GM15510 (cell line): ENCODE data around the gene CCDC157.

Source experiments
- POLR2A ChIP-seq: IDR thresholded peaks from 3 replicates; pipeline ENCODE4 v1.6.1; 2011; ENCODE audit warnings: borderline replicate concordance; ENCODE audit not compliant: insufficient read length; ENCODE audit errors: extremely low read depth

The CCDC157 gene

DNA sequence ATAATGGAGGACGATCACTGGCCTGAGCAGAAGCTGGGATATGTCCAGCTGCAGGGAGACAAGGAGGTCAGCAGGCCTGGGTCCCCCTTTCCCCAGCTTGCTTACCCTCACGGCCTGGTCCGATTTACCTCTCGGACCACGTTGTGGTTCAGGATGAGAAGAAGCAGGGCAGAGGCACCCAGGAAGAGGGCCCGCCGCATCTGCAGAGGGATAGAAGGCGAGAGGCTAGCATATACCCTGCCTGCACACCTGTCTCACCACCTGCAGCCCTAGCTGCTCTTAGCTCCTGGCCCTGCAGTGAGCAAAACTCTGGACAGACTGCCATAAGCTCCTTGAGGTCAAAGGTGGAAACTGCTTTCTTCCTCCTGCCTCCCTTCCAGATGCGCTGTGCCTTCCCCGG lies 29.1 kb downstream of the CCDC157 start:
- no peak for TF ChIP-seq POLR2A

- TF ChIP-seq POLR2A: no peak
These were observed 29.8 kb downstream of the CCDC157 start for GRCh38 chr22:30386608-30386959.

GRCh38 chr22:30386960-30387827 lies 30.4 kb downstream of the CCDC157 start, which contains the start of gene RNF215:
TSS of gene RNF215 (minus strand) at chr22:30387411. CDS start at chr22:30387313, 98 bp downstream.
- peak; percentile 48 for TF ChIP-seq POLR2A

DNA sequence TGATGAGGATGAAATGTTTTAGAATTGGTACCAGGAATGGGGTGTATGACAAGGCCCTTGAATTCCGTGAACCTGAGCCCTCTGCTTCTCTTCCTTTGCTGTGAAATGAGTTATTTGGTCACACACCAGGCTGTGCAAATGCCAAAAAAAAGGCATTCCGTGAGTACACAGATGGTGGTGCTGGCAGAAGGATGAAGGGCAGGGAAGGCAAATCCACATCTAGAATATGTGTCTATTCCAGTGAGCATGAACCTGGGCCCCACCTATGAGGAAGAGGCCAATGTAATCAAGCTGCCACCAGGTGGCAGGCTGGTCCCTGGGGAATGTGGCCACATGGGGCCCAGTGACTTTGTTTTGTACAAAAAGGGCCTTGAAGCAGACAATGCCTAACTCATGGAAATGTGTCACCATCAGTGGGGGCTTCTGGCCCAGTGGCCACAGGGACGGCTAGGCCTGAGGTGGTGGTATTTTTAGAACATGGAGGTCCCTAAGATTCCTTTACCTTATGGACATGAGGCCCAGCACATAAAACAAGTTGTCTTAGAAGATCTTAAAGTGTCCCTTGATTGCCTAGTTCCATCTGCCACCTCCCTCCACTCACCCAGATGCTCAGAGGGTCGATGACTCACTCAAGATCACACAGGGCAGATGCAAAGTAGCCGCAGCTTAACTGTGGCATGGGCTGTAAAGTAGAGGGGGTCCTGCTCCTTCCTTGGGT lies 34.3 kb downstream of the CCDC157 start:
- no peak for TF ChIP-seq POLR2A

DNA sequence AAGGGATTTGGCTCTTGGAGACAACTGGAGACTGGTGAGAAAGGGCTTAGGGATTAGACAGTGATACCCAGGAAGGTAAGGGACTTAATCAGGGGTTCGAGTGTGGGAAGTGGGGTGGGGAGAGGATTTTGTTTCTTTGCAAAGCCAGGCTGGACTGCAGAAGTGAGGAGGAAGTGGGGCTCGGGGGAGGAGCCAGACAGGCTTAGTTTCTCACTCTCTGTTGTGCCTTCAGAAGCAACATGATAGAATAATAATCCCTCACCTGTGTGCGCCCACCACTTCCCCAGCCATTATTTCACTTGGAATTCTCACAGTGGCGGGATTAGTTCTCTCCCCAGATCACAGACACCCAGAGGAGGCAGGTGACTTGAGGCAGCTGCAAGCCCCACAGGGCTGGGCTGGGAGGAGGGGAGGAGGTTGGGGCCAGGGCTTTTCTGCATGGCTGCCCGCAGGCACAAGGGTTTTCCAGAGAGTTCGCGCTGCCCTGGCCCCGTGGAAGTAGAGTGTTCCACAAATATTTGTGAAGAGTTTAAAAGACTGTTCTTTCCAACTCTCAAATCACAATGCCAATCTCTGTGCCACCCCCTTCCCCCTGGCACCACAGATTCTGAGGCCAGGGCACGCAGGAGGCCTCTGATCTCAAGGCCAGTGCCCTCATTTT lies 36.0 kb downstream of the CCDC157 start:
- no peak for TF ChIP-seq POLR2A

DNA sequence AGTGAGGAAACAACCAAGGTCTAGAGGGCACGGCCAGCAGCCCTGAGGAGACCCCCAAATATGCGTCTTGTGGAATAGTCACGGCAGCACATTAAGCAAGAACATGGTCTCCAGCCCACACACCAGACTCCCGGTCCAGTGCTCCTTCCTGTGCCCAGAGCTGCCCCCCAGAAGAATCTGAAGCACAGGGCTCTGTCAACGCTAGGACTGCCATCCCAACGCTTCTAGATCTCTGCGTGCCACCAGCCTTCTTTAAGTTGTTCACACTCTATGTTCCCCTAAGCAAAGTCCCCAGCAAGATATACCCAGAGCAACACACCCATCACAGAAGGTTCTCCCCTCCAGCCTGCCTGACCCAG lies 36.5 kb downstream of the CCDC157 start:
- TF ChIP-seq POLR2A: no peak

DNA sequence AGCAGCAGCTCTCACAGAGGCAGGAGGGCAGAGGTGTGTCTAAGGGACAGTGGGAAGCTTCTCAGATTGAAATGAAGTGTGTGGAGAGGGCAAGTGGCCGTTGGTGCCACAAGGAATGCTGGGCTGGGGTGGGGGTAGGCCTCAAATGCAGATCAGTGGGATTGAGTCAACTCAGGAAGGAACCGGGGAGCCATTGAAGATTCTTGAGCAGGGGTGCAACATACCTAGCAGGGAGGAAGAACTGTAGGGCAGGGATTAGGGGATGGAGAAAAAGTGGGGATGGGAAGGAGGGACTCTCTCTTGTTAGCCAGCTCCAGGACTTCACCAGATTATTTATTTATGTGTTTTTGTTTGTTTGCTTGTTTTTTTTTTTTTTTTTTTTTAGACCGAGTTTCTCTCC lies 37.1 kb downstream of the CCDC157 start:
- TF ChIP-seq POLR2A: no peak

DNA sequence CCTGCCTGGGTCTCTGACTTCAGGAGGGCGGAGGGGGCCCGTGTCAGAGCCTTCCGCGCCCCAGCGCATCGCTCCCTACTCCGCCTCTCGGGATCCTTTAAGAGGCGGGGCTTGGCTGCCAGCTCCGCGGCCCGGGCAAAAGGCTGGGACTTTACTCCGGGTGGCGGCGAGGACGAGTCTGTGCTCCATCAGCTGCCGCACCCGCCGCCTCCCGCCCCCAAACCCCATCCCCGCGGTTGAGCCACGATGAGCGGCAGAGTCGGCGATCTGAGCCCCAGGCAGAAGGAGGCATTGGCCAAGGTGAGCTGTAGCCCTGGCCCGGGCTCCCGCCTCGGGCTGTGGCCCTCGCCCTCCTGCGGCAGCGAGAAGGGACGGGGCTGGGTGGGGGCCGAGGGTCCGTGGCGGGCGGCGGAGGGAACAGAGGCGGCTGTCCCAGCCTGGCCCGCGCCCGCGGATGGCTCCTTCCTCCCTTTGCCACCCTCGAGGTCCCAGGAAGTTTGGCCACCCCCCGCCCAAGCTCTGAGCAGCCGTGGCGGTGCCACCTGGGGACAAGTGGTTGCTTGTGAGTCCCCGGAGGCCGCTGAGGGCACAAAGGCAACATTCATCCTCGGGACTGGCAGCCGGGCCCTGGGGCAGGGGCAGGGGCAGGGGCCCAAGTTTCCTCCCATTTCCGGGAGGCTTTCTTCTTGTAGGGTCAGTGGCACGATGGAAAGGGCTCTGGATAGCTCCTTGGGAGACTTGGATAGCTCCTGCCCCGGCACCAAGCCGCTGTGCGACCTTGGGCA lies 40.3 kb downstream of the CCDC157 start, which contains the start of gene SEC14L2:
Gene SEC14L2 (plus strand): TSS at position 148 of the 785 bp plus-strand sequence. CDS start 99 bp downstream, at position 247.
- no peak for TF ChIP-seq POLR2A

DNA sequence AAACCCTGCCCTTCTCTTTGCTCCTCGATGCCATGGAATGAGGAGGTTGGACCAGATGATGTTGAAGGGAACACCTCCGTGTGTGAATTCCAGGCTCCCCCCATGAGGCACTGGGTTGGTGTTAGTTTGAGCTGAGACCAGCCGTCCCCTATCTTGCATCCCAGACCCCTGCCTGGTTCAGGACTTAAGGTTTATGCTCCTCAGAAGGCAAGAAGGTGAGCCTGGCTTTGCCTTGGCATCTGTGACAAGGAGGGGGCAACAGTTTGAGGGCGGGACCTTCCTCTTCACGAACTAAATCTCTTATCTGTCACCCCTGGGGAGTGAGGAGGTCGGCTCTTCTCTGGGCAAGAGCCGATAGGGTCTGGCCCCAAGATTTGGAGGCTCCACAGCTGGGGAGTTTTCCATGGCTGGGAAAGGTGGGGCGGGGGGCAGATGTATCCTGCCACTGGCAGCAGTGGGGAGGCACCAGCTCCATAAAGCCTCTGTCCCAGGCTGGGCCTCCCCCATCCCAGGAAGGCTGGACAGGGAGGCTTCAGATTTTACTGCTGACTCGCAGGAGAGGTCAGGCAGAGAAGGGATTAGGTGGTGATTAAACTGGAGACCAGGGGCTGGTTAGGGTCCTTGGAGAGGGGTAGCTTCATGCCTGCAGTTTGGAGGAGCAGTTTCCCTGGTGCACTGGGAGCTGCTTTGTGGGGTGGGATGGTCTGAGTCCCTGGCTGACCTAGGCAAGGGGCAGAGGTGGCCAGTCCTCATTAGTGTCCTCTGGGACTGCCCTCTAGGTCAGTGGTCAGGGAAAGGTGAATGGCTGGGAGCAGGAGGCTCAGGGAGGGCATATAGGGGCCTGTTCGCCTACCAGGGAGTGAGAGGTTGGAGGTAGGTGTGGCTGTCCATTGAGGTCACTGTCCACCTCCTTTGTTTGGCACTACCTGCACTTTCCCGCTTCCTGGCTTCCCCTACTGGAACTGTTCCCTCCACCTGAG lies 41.1 kb downstream of the CCDC157 start:
- no peak for TF ChIP-seq POLR2A

DNA sequence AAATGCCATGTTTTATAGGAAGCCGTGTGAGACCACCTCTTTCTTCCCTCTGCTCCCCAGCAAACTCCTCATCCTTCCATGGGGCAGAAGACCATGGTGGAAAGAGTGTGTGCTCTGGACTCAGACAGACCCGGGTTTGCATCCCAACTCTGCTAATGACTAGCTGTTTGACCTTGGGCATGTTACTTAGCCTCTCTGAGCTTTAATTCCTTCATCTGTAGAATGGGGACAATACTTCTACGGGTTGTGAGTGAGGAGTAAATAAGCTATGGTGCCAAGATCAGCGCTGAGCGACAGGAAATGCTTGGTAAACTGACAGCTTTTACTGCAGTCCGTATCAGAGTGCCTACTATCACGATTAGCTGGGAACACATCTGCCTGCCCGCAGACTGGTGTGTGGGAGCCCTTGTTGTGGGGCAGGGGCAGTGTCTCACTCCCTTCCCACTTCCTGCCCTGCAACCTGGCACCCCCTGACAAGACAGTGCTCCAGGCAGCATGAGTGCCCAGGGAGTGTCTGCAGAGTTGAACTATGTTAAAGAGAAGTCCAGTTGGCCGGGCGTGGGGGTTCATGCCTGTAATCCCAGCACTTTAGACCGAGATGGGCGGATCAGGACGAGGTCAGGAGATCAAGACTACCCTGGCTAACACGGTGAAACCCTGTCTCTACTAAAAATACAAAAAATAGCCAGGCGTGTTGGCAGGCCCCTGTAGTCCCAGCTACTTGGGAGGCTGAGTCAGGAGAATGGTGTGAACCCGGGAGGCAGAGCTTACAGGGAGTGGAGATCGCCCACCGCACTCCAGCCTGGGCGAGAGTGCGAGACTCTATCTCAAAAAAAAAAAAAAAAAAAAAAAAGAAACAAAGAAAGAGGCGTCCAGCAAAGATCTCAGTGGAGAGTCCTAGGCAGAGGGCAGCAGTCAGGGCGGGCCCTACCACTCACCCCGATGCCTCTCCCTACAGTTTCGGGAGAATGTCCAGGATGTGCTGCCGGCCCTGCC lies 42.2 kb downstream of the CCDC157 start:
- TF ChIP-seq POLR2A: no peak

- TF ChIP-seq POLR2A: no peak
These were observed 42.9 kb downstream of the CCDC157 start for GRCh38 chr22:30399718-30400117.

- no peak for TF ChIP-seq POLR2A
These were observed 43.4 kb downstream of the CCDC157 start for GRCh38 chr22:30400159-30400558.
